Activated T-cell treated with anti-CD3 and anti-CD28 coated beads for 48 hours (primary cell): ENCODE measurements around the gene TAF13.
A peak's percentile ranks its signal among the peaks of the same experiment; 100 is the strongest.
"Not testable (repeated sequence)": the region's sequence is repeated elsewhere in the genome, so short reads cannot be mapped to it uniquely, and the experiment has no call there.

Experiments
- DNase-seq: peaks from one replicate; pipeline ENCODE4 v3.0.0-alpha.2; 2020; ENCODE audit warnings: low read depth

TAF13 gene

DNA sequence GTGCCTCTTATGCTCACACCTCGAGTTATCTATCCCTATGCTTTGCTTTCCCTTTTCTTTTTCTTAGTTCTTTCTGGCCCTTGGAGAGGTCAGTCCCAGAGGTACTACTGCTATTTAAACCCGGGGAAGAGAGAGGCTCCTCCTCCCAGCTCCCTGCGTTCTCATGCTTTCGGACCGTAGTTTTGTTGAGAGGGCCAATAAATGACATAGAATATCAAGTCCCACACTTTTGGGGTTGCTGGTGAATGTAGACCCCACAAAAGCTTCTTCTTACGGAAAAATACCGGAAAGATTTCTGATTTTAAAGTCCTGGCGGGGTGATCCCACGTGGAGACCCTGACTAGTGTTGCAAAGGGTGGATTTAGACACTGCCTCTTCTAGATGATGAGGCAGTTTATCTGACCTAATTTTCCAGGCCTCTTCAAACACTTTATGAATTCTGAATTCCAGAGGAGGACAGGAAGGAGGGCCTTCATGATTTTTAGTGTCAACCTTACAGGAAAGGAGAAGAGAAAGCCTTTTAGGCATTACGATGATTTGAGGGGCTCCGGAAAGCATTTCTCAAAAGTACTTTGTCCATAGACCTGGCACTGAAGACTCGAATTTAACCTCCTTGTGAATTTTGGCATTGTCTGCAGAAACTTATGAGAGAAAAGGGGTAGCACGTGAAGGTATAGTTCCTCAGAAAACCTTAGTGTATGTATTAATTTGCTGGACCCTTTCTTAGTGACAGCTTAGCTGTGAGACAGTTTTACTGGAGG, 15.5 kb upstream of the TAF13 start:
- no peak for DNase-seq

DNA sequence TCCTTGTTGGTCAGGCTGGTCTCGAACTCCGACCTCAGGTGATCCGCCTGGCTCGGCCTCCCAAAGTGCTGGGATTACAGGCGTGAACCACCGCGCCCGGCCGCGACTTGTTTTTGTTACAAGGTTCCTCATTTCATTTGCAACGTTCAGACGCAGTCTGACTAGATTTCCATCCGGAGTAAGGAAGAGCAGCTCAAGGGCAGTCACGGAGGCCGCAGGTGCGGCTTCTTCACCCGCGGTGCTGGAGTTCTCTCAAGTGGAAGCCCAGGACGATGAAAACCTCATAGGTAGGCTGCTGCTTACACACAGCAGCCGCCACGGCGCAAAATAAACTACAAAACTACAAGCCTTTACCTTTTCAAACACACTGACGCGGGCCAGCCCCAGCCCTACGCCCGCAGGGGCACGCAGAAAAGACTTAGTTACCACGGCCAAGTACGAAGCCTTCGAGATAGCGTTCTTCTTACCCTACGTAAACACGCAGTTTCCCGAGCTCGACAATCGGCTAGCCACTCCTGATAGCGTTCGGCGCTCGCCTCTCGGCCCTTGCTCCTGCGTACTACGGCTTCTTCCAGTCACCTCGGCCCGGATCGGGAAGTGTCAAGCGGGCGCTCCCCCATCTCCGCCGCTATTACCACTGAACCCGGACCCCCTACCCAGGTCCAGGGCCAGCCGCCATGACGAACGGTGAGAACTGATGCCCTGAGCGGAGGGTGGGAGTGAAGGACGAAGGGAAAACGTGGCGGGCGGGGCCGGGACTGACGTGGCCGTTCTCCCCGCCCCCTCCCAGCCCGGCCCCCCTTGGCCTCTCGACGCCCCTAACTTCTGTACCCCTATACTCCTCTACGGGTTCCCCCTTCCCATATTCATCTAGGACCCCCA, 14.6 kb upstream of the TAF13 start, which contains the start of gene TMEM167B:
Gene TMEM167B (plus strand): TSS at position 569 of the 882 bp plus-strand sequence. CDS start 109 bp downstream, at position 678.
- peak; percentile 81 for DNase-seq

DNA sequence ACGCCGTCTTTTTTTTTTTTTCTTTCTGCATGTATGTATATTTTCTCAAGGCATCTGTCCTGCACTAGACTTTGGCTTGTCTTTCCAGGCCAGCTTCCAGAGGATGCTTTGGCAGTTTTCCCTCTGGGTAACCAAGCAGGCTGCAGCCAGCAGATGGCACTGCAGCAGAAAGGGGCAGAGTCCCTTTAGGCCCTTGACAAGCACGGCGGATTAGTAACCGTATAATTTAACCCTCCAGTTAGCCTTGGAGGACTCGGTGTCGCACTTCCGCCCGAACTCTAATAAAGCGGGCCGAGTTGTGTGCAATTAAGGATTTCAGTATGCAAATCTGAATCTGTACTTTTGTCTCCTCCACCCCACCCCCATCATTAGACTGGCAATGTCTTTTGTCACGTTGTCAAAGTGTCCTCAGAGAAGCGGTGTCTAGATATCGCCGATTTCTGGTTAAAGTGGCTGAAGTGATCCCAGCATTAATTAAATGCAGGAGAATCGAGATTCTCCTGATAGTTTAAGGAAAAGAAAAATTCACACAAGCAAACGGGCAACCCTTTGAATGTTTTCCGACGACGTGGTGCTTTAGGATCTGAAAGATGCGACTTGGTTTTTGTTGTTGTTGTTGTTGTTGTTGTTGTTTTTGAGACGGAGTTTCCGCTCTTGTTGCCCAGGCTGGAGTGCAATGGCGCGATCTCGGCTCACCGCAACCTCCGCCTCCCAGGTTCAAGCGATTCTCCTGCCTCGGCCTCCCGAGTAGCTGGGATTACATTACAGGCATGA, 13.6 kb upstream of the TAF13 start:
- DNase-seq: no peak

DNA sequence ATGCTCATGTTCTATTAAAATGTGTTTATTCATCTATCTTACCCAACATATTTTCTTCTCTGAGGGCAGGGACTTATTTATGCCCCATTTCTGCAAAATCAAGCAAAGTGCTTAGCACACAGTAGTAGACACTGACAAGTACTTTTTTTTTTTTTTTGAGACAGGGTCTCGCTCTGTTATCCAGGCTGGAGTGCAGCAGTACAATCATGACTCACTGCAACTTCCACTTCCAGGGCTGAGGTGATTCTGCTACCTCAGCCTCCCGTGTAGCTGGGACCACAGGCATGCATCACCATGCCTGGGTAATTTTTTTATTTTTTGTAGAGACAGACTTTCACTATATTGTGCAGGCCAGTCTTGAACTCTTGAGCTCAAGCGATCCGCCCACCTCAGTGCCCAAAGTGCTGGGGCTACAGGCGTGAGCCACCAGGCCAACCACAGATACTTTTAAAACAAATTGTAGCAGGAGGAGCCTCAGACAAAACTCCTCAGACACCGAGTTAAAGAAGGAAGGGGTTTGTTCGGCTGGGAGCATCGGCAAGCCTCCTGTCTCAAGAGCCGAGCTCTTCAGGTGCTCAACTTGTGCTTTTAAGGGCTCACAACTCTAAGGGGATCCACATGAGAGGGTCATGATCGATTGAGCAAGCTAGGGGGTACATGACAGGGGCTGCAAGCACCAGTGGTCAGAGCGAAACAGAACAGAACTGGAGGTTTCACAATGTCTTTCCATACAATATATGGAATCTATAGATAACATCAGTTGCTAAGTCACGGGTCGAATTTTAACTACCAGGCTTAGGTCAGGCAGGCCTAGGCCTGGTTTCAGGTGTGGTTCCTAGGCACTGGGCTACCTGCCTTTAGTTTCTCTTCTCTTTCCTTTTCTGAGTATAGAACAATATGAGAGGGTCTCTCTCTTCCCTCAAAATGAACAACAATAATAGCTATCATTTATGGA, 9.0 kb upstream of the TAF13 start:
- DNase-seq: no peak

DNA sequence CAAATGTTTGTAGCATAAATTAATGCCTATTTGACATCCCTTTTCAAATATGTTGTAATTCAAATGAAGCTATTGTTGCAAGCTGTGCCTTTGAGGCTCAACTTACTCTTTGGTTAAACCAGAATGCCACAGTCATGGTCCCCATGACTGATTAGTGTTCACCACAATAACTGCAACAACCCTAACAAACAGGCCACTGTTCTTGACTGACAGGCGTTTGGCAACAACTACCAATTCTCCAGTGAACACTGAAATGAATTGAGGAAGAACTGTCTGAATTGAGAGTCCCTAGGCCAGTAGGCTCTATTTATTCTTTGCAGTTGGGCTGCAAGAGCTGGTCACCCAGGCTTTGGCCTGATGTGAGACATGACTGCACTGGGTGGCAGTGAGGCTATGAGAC, 8.1 kb upstream of the TAF13 start:
- no peak for DNase-seq

DNA sequence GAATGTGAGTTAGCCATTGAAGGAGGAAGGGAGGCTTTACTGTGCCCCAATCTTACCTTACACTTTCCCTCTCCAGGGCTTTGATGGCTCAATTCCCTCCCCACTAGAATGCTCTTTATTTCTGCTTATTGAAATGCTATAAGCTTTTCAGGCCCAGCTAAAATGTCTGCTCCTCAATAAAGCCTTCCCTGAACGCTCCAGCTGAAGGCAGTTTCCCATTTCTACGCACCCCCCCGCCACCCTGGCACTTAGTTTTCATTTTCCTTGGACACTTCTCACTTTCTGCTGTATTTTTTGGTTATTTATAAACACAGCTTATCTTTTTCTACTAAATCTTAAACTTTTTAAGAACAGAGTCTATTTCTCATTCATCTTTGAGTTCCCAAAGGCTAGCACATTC, 7.7 kb upstream of the TAF13 start:
- no peak for DNase-seq

DNA sequence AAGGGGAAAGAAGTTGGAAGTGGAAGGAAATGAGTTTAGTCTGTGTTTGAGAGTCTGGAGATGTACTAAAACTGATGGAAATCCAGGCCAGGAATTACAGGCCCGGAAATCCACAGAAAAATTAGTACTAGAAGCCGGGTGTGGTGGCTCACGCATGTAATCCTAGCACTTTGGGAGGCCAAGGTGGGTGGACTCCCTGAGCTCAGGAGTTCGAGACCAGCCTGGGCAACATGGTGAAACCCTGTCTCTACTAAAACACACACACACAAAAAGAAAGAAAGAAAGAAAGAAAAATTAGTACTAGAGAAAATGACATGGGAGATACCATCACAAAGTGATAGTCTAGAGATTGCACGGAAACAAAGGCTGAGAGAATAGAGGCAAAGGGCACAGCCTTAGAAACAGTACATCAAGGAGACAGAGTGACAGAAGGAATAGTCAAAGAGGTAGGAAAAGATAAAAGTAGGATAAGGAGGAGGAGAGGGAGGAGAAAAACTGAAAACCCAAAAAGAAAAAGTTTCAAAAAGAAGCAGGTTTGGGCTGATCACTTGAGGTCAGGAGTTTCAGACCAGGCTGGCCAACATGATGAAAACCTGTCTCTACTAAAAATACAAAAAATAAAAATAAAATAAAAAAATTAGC, 4.8 kb upstream of the TAF13 start:
- DNase-seq: no peak

DNA sequence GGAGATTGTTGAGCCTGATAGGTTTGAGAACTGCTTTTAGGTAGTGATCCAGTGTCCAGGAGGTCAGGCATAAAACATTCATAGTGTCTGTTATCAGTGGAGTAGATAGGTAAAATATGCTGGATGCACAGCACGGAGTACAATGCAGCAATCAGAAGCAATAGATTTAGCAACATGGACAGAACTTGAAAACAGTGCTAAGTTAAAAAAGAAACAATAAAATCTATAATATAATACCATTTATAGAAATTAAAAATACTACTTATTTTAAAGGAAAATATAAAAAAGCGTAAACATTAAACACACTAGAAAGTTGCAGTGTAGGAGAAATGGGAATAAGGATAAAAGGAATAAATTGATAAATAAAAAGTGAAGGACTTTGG, 3.4 kb upstream of the TAF13 start:
- no peak for DNase-seq

DNA sequence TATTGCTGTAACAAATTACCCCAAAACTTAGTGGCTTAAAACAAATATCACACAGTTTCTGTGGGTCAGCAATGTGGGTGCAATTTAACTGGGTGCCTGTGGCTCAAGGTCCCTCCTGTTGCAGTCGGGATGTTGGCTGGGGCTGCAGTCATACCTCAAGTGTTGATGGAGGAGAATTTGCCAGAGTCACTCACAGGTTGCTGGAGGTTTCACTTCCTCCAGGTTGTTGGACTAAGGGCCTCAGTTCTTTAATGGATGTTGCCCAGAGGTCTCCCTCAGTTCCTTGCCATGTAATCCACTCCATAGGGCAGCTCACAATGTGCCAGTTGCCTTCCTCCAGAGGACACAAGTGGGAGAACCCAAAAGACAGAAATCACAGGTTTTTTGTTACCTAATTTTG, 2.5 kb upstream of the TAF13 start:
- no peak for DNase-seq

DNA sequence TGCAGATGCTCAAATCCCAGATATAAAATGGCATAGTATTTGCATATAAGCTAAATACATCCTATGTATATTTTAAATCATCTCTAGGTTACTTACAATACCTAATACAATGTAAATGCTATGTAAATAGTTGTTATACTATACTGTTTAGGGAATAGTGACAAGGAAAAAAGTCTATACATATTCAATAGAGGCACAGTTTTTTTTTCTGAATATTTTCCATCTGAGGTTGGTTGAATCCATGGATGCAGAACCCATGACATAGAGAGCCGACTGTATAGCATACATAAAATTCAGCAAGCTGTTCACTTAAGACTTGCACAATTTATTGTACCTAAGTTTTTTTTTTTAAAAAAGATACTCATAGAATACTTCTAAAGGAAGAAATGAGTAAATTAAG, 6.5 kb downstream of the TAF13 start:
- DNase-seq: no peak

DNA sequence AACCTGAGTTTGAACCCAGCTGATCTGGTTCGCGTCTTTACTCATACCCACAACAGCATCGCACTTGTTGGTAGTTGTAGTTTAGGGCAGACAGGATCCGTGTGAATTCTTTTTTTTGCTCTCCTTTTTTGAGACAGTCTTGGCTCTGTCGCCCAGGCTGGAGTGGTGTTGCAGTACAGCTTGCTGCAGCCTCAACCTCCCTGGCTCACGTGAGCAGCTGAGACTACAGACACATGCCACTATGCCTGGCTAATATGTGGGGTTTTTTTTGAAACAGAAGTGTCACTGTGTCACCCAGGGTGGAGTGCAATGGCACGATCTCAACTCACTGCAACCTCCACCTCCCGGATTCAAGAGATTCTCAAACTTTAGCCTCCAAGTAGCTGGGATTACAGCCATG, 7.9 kb downstream of the TAF13 start:
- no peak for DNase-seq

DNA sequence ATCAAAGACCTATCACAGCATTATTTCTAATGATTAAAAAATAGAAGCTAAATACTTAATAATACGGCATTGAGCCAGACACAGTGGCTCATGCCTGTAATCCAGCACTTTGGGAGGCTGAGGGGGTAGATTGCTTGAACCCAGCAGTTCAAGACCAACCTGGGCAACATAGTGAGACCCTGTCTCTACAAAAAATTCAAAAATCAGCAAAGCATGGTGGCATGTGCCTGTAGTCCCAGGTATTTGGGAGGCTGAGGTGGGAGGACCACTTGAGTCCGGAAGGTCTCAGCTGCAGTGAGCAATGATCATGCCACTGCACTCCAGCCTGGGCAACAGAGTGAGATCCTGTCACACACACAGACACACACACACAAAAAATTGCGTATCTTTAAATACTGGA, 10.7 kb downstream of the TAF13 start:
- DNase-seq: no peak

DNA sequence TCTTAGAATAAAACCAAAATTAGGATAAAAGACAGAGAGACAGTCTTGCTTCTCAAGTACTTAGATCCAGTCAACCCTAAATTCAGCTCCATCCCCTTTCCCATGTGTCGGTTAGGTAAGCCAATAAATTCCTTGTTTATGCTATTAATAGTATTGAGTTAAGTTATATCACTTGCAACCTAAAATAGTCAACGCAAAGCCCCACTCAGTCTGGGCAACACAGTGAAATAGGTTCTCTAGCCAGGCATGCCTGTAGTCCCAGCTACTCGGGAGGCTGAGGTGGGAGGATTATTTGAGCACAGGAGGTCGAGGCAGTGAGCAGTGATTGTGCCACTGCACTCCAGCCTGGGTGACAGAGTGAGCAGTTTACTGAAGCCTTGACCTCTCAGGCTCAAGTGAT, 14.6 kb downstream of the TAF13 start:
- no peak for DNase-seq

DNA sequence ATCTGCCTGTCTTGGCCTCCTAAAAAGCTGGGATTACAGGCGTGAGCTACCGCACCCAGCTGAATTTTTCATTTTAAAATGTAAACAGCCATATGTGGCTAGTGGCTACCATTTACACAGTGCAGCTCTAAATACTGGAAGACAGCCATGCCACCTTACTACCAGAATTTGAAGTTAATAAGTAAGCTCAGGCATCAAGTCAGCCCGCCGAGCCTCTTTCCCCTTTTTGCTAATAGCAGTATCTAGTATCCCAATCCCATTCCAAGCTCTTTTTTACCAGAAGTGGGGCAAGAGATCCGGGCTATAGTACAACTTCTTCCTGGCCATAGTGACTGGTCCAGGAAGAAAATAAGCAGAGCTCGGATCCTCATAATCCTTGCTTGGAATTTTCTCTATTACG, 15.1 kb downstream of the TAF13 start:
- no peak for DNase-seq

DNA sequence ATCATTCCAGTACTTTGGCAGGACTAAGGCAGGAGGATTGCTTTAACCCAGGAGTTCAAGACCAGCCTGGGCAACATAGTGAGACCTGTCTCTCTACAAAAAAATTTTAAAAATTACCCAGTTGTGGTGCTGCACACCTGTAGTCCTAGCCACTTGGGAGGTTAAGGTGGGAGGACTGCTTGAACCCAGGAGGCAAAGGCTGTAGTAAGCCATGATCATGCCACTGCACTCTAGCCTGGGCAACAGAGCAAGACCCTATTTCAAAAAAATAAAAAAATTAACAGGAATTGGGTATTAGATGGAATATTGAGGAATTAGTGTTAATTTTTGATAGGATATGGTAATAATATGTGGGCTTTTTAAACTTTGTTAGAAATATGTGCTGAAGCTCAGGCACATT, 16.8 kb downstream of the TAF13 start:
- DNase-seq: no peak

DNA sequence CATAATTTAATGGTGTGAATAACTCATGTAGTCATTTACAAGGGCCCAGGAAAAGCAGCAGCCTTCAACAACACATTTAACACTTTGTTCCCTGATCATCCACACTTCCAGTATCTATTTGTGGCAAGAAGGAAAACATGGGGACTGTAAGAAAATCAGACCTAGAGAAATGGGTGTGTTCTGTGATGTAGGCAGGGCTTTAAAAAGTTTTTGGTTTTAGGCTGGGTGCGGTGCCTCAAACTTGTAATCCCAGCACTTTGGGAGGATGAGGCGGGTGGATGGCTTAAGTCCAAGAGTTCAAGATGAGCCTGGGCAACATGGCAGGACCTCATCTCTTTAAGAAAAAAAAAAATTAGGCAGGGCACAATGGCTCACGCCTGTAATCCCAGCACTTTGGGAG, 19.7 kb downstream of the TAF13 start:
- DNase-seq: no peak

DNA sequence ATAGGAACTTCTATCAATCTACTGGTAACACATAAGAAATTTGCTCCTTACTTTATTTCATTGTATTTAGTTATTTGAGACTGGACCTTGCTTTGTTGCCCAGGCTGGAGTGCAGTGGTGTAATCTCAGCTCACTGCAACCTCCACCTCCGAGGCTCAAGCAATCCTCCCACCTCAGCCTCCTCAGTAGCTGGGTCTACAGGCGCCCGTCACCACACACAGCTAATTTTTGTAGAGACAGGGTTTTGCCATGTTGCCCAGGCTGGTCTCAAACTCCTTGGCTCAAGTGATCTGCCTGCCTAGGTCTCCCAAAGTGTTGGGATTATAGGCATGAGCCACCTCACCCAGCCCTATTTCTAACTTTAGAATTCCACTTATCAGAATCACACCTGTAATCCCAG, 23.7 kb downstream of the TAF13 start:
- DNase-seq: not testable (repeated sequence)

DNA sequence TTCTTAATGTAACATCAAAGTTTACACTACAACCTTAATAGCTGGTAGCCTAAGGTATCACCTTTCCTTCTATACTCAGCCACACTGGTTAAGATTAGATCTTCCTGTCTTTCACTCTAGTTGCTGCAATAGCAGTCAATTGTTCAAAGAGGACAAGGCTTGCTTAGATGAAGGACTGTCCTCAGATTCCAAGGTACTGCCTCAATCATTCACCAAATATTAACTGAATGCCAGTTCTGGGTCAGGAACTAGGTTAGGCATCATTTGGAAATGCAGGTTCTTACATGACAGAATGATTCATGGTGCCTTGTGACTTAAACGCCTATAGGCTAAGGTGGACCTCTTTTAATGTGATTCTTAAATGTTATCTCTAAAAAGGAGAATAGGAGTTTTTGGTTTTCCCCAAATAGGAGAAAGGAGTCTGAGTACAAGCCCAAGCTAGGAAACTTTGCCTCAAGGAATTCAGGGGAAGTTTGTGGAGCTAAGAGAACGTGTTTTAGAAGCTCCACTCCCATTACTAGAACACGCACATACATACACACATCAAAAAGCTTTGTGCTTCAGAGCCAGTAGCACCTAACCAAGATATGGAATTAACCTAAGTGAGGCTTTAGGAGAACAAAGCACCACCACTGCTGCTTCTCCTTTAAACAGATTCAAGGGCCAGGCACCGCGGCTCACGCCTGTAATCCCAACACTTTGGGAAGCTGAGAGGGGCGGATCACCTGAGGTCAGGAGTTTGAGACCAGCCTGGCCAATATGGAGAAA, 25.4 kb downstream of the TAF13 start:
- no peak for DNase-seq

DNA sequence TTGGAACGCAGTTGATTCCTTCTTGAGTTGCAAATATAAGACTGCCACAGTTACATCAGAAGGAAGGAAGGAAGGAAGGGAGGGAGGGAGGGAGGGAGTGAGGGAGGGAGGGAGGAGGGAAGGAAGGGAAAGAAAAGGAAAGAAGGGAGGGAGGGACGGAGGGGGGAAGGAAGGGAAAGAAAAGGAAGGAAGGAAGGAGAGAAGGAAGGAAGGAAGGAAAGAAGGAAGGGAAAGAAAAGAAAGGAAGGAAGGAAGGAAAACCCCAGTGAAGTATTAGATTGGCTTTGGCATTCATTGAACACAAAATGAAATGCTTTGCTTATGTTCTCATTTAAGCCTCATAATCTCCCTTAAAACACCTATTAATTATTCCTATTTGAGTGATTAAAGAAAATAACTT, 27.5 kb downstream of the TAF13 start:
- no peak for DNase-seq

DNA sequence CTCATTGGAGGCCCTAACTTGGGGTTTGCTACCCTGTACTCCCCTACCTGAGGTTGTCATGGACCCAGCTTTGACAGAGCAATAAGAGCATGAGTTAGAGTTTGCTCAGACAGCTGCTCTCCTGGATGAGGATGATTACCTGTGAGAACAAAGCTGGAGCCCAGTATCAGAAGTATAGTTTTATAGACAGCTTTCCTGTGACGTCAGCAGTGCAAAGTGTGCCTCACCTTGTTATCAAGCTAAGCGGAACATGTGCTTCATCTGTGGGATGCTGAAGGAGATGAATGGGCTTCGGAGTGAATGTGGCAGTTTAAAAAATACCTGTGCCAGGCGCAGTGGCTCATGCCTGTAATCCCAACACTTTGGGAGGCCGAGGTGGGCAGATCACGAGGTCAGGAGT, 28.5 kb downstream of the TAF13 start:
- DNase-seq: no peak
